ENCODE data around the gene LCE7A. TPM values are rescaled to one million over a fixed set of nuclear protein-coding genes. Genes with fewer than 3 reads are reported as not detected.

Gene LCE7A, protein sequence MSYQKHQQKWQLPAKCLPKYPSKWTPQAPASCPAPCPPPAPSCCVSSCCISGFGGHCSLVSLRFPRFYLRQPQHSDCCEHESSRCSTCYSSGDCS
- total RNA-seq = not detected

DNA sequence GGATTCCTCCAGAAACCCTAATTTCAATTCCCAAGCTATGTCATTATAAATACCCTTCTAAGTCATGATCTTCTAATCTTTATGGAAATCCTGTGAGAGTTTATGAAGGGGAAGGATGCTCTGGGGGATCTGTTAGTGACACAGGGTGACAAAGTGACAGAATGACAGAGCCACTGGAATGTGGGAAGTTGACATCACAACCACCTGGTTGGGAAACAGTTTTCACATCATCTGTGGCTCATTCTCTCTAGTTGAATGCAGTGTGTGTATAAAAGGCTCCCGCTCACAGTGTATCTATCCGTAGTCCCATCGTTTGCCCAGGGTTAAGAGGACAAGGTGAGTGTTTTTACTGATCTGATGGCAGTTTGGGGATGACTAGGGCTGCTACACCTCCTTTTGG lies at the start of gene LCE7A:
TSS of gene LCE7A (plus strand) at position 301 of the 400 bp plus-strand sequence. CDS start 702 bp downstream, outside the sequence.

DNA sequence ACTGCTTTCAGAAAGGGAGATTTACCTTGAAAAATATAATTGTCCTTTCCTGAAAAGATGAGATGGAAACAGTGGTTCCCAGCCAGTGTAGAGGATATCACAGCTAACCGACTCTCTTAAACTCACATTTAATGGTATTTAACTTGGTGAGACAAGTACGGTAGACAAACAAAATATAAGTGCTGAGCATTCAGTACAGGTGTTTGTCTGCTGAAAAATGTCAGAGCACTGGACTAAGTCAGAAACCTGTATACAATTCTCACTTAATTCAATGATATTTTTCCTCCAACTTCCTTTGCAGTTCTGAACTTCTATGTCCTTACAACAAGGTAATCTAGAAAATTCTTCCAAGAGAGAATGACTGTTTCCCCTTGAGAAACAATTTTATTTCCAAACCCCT lies 48.1 kb upstream of the LCE7A start, which contains the start of gene LCE1B:
TSS of gene LCE1B (plus strand) at position 301 of the 400 bp plus-strand sequence. CDS start 476 bp downstream, outside the sequence.

DNA sequence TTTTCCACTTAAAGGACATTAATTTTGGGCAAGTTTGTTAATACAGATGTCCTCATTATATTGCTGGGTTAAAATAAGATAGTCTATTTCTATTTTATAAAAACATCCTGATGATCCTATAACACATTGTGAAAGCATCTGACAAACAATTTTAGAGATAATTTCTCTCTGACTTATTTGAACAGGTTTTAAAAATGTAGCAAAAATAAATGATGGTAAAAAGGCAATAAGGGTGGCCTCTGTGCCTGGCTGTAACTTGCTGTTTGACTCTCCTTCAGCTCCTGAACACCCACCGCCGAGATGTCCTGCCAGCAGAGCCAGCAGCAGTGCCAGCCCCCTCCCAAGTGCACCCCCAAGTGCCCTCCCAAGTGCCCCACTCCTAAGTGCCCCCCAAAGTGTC lies 32.6 kb upstream of the LCE7A start, which contains the start of gene LCE1A:
TSS of gene LCE1A (plus strand) at position 301 of the 400 bp plus-strand sequence. CDS start at position 301, 0 bp downstream.

DNA sequence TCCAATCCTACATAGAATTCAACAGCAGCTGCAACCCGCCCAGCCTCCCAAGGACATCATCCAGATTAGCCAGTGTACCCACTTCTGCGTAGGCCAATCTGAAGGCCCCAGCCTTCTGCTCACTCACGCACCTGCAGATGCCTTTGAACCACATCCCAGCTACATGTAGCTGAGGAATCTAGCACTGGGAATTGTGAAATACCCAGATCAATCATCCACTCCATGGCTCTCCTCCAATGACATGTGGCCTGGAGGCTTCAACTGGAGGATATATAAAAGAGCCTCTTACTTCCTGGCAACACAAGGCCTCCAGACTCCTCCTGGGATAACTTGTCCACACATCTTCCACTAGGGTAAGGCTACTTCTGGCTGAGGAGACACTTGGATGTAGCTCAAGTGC lies 17.2 kb upstream of the LCE7A start, which contains the start of gene LCE6A:
TSS of gene LCE6A (plus strand) at position 301 of the 400 bp plus-strand sequence. CDS start 665 bp downstream, outside the sequence.

DNA sequence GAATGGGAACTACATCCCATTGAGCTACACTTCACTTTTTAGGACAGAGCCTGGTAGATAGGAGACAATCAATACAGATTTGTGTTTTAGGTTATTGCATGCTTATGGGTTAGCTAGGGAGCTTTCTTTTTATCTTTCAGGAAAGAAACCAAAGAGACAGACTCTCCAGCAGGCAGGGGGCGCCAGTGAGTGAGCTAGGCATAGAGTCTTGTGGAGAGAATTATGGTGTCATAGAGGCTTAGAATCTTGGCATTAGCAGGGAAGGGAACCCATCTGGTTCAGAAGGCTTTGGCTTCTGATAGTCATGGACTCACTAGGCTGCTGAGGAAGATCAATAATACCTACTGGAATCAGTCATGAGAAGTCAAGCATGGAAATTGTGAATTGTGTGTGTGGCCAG lies 18.2 kb downstream of the LCE7A start, which contains the start of gene SMCP:
TSS of gene SMCP (plus strand) at position 281 of the 400 bp plus-strand sequence. CDS start 6,101 bp downstream, outside the sequence.

DNA sequence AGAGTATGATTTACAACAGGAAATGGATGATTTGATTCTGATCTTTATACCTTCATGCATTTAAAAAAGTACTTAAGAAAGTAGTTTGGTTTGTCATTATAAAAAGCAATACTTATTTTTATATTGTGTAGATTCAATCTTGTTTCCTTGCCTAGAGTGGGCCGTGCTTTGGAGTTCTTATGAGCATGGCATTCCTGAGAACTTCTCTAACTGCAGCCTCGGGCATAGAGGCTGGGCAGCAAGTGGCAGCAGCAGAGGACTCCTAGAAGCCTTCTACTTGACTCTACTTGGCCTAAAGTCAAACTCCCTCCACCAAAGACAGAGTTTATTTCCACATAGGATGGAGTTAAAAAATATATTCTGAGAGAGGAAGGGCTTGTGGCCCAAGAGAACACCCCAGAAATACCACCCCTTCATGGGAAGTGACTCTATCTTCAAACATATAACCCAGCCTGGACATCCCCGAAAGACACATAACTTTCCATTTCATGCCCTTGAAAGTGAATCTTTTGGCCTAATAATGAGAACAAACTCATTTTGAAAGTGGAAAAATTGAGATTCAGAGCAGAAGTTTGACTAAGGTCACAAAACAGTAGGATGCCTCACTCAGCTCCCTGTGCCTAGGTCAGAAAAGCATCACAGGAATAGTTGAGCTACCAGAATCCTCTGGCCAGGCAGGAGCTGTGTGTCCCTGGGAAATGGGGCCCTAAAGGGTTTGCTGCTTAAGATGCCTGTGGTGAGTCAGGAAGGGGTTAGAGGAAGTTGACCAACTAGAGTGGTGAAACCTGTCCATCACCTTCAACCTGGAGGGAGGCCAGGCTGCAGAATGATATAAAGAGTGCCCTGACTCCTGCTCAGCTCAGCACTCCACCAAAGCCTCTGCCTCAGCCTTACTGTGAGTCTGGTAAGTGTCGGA lies 48.1 kb downstream of the LCE7A start, which contains the start of gene IVL:
TSS of gene IVL (plus strand) at position 861 of the 916 bp plus-strand sequence. CDS start 1,252 bp downstream, outside the sequence.

Other genes starting within 250 kb of the LCE7A start
- not detected for gene LCE3B, start 246.2 kb upstream of the LCE7A start, total RNA-seq
- gene LCE3A, start 236.9 kb upstream of the LCE7A start, total RNA-seq = not detected
- not detected for gene LCE2D, start 196.6 kb upstream of the LCE7A start, total RNA-seq
- gene LCE2C, start 184.7 kb upstream of the LCE7A start, total RNA-seq = not detected
- gene LCE2B, start 173.9 kb upstream of the LCE7A start, total RNA-seq = not detected
- not detected for gene LCE2A, start 161.7 kb upstream of the LCE7A start, total RNA-seq
- not detected for gene LCE4A, start 151.8 kb upstream of the LCE7A start, total RNA-seq
- not detected for gene KPRP, start 102.0 kb upstream of the LCE7A start, total RNA-seq
- gene LCE1F, start 84.9 kb upstream of the LCE7A start, total RNA-seq = not detected
- not detected for gene LCE1E, start 73.7 kb upstream of the LCE7A start, total RNA-seq
- gene LCE1D, start 63.3 kb upstream of the LCE7A start, total RNA-seq = not detected
- gene LCE1C, start 53.3 kb upstream of the LCE7A start, total RNA-seq = not detected
- not detected for gene LCE1B, start 48.0 kb upstream of the LCE7A start, total RNA-seq
- gene LCE1A, start 32.5 kb upstream of the LCE7A start, total RNA-seq = not detected
- not detected for gene LCE6A, start 17.1 kb upstream of the LCE7A start, total RNA-seq
- not detected for gene SMCP, start 18.3 kb downstream of the LCE7A start, total RNA-seq
- not detected for gene IVL, start 48.5 kb downstream of the LCE7A start, total RNA-seq
- not detected for gene SPRR5, start 87.2 kb downstream of the LCE7A start, total RNA-seq
- not detected for gene SPRR4, start 110.7 kb downstream of the LCE7A start, total RNA-seq
- not detected for gene SPRR1A, start 124.1 kb downstream of the LCE7A start, total RNA-seq
- gene SPRR3, start 141.8 kb downstream of the LCE7A start, total RNA-seq = not detected
- gene SPRR1B, start 171.2 kb downstream of the LCE7A start, total RNA-seq = not detected
- gene SPRR2D, start 181.1 kb downstream of the LCE7A start, total RNA-seq = not detected
- gene SPRR2A, start 197.5 kb downstream of the LCE7A start, total RNA-seq = not detected
- gene SPRR2B, start 211.6 kb downstream of the LCE7A start, total RNA-seq = not detected
- gene SPRR2E, start 234.5 kb downstream of the LCE7A start, total RNA-seq = not detected

Data from diencephalon (tissue), 1 donor.